CD4-positive, alpha-beta T cell (primary cell): ENCODE results near the gene HDAC5. TPM values are rescaled to one million over a fixed set of nuclear protein-coding genes. Genes with fewer than 3 reads are reported as not detected.
"Not testable (repeated sequence)": the region's sequence is repeated elsewhere in the genome, so short reads cannot be mapped to it uniquely, and the experiment has no call there.

Experiments used
- ATAC-seq: fragments of 200-7000 bp; cut with Tn5 transposase; one replicate; pipeline ENCODE4 v1.10.0; 2022; ENCODE audit warnings: mild to moderate bottlenecking; ENCODE audit not compliant: poor library complexity
- CTCF ChIA-PET: fragments of 350-600 bp; sonication (Branson Sonifier 250); formaldehyde crosslinking; loops from one replicate; lab custom pipeline; 2021; ENCODE audit warnings: antibody characterized with exemption, inconsistent platforms; lab: Charles Lee
- POLR2A ChIA-PET: fragments of 350-600 bp; sonication (Branson Sonifier 250); formaldehyde crosslinking; loops from one replicate; lab custom pipeline; 2021; ENCODE audit warnings: antibody characterized with exemption, inconsistent platforms; lab: Charles Lee
- DNase-seq, 14 experiments: peaks; one replicate each; pipeline ENCODE4 v3.0.0-alpha.2; 2013 to 2020; ENCODE audit warnings: mixed read lengths in 2 of 14
- H3K27ac ChIP-seq, 2 donors: one replicate each; pipeline versions ENCODE4 v1.5.1 to v1.7.0; 2013; ENCODE audit warnings: low read length in 2 of 2, low read depth in 1 of 2, mild to moderate bottlenecking in 1 of 2
- H3K27me3 ChIP-seq, 2 experiments: 1 replicate in 1 of 2; 2 replicates in 1 of 2; pipeline versions ENCODE4 v1.6.1 to v1.7.0; 2013; ENCODE audit warnings: low read length in 2 of 2, control low read depth in 1 of 2, mild to moderate bottlenecking in 1 of 2, moderate library complexity in 1 of 2; ENCODE audit not compliant: insufficient read depth in 2 of 2, control insufficient read depth in 1 of 2
- H3K36me3 ChIP-seq: one replicate; pipeline ENCODE4 v1.6.1; 2013; ENCODE audit warnings: low read length, control low read depth; ENCODE audit not compliant: insufficient read depth
- H3K4me1 ChIP-seq: one replicate; pipeline ENCODE4 v1.6.1; 2013; ENCODE audit warnings: low read length, control low read depth; ENCODE audit not compliant: insufficient read depth
- H3K4me3 ChIP-seq: one replicate; pipeline ENCODE4 v1.5.1; 2013; ENCODE audit warnings: mild to moderate bottlenecking, low read length, moderate library complexity
- H3K9me3 ChIP-seq, 2 experiments: 1 replicate in 1 of 2; 2 replicates in 1 of 2; pipeline versions ENCODE4 v1.6.1 to v1.7.0; 2013; ENCODE audit warnings: low read length in 2 of 2, mild to moderate bottlenecking in 2 of 2, control low read depth in 1 of 2, moderate library complexity in 1 of 2; ENCODE audit not compliant: control insufficient read depth in 1 of 2, insufficient read depth in 1 of 2
- H3K27ac Mint-ChIP-seq: one replicate; pipeline ENCODE4 v1.8.0; 2020; ENCODE audit warnings: mixed read lengths
- H3K27me3 Mint-ChIP-seq: one replicate; pipeline ENCODE4 v1.8.0; 2021; ENCODE audit warnings: mixed read lengths
- H3K36me3 Mint-ChIP-seq: one replicate; pipeline ENCODE4 v1.8.0; 2021; ENCODE audit warnings: low read depth, mixed read lengths
- H3K4me1 Mint-ChIP-seq: one replicate; pipeline ENCODE4 v1.8.0; 2021; ENCODE audit warnings: low read depth, mixed read lengths
- H3K4me3 Mint-ChIP-seq: one replicate; pipeline ENCODE4 v1.8.0; 2020; ENCODE audit warnings: mild to moderate bottlenecking, mixed read lengths
- H3K9me3 Mint-ChIP-seq: one replicate; pipeline ENCODE4 v1.8.0; 2020; ENCODE audit warnings: mixed read lengths
- CTCF ChIP-seq: fragments of 200-600 bp; IDR thresholded peaks from one replicate; pipeline ENCODE4 v1.8.0; 2022; ENCODE audit warnings: antibody characterized with exemption, mild to moderate bottlenecking
- intact Hi-C, 2 experiments: fragments of 100-400 bp; cut with DNase I in 1 of 2; cut with micrococcal nuclease in 1 of 2; formaldehyde crosslinking; loops; one replicate each; pipeline versions ENCODE4 v1.15.1 to v1.9.0; 2023 to 2025; cut with DNase I, micrococcal nuclease
- total RNA-seq, 174 experiments: library from RNA in 2 of 174; stranded (reverse) in 2 of 174; gene quantifications; one replicate each; pipeline ENCODE4 v1.2.3 and lab custom pipeline; 2021 to 2026

HDAC5 gene
- total RNA-seq, 2 experiments from 2014 or later = 92.0 to 92.5 TPM

GRCh38 chr17:44120851-44121605 lies 2.4 kb downstream of the HDAC5 start:
- no peak for TF ChIP-seq CTCF
- peaks cover 55% of the 10 kb centered on the region for H3K4me1 ChIP-seq
- peaks cover 59% of the 10 kb centered on the region for H3K4me1 Mint-ChIP-seq
- ATAC-seq (no peak), DNase-seq (no peak)
- H3K9me3 Mint-ChIP-seq = no peaks in the 10 kb centered on the region
- H3K36me3 Mint-ChIP-seq = peaks cover 22% of the 10 kb centered on the region
- no peaks in the 10 kb centered on the region for H3K27me3 Mint-ChIP-seq
- H3K27ac ChIP-seq = no peak overlapping the region
- peaks cover 12% of the 10 kb centered on the region for H3K36me3 ChIP-seq
- H3K9me3 ChIP-seq = no peaks in the 10 kb centered on the region
- H3K4me3 ChIP-seq = no peak overlapping the region
- ChIA-PET CTCF (interaction anchor here (0.6 to 1.5 kb wide), 2 partner anchors 13 to 238 kb away, joined by 3 read pairs; no protein-coding TSS in a partner anchor), POLR2A (no interaction called here)
- no peaks in the 10 kb centered on the region for H3K27me3 ChIP-seq
- peak overlapping the region; percentile 99 for H3K4me3 Mint-ChIP-seq
- peak overlapping the region; percentile 99 for H3K27ac Mint-ChIP-seq
- intact Hi-C loops = loop anchor here (5.0 to 10.0 kb wide), 4 partner anchors 54 to 1446 kb away; partner anchors contain the start of genes TMUB2 (in 2 of the 2), LSM12 (in 1 of the 2), PLEKHH3 (in 1 of the 2) and SLC25A39 (in 1 of the 2)

GRCh38 chr17:44120281-44120680 lies 3.2 kb downstream of the HDAC5 start:
- H3K4me3 ChIP-seq, POLR2A ChIA-PET, H3K27ac ChIP-seq, DNase-seq, H3K9me3 ChIP-seq, H3K9me3 Mint-ChIP-seq, ATAC-seq, H3K27me3 ChIP-seq, H3K27me3 Mint-ChIP-seq, H3K27ac Mint-ChIP-seq: not testable (repeated sequence)
- H3K4me1 Mint-ChIP-seq = peaks cover 59% of the 10 kb centered on the region
- intact Hi-C loops = loop anchor here (5.0 to 10.0 kb wide), 4 partner anchors 53 to 1445 kb away; partner anchors contain the start of genes TMUB2 (in 2 of the 2), LSM12 (in 1 of the 2), PLEKHH3 (in 1 of the 2) and SLC25A39 (in 1 of the 2)
- peaks cover 22% of the 10 kb centered on the region for H3K36me3 Mint-ChIP-seq
- CTCF ChIA-PET = interaction anchor here (0.6 kb wide), 1 partner anchor 239 kb away, joined by 3 read pairs; no protein-coding TSS in a partner anchor
- Histone ChIP-seq H3K36me3 (peaks cover 17% of the 10 kb centered on the region), H3K4me1 (peaks cover 55% of the 10 kb centered on the region)
- peak overlapping the region; percentile 74 for H3K4me3 Mint-ChIP-seq

GRCh38 chr17:44119798-44120197 lies 3.6 kb downstream of the HDAC5 start:
- ATAC-seq = no peak
- Histone ChIP-seq H3K27me3 (no peaks in the 10 kb centered on the region), H3K9me3 (no peaks in the 10 kb centered on the region), H3K36me3 (peaks cover 19% of the 10 kb centered on the region), H3K4me1 (peaks cover 54% of the 10 kb centered on the region), H3K4me3 (no peak overlapping the region), H3K27ac (no peak overlapping the region)
- H3K9me3 Mint-ChIP-seq = no peaks in the 10 kb centered on the region
- peaks cover 59% of the 10 kb centered on the region for H3K4me1 Mint-ChIP-seq
- POLR2A ChIA-PET = no interaction called here
- intact Hi-C loops = loop anchor here (5.0 to 10.0 kb wide), 4 partner anchors 52 to 1445 kb away; partner anchors contain the start of genes TMUB2 (in 2 of the 2), LSM12 (in 1 of the 2), PLEKHH3 (in 1 of the 2) and SLC25A39 (in 1 of the 2)
- no peak for TF ChIP-seq CTCF
- peak overlapping the region; percentile 56 for H3K4me3 Mint-ChIP-seq
- DNase-seq = no peak
- peak overlapping the region; percentile 20 for H3K27ac Mint-ChIP-seq
- peaks cover 22% of the 10 kb centered on the region for H3K36me3 Mint-ChIP-seq
- CTCF ChIA-PET = no interaction called here
- H3K27me3 Mint-ChIP-seq = no peaks in the 10 kb centered on the region
